Tibial artery (tissue), 4 donors: ENCODE data around the gene FMNL3.

Source experiments
- DNase-seq, 2 donors: peaks; one replicate each; pipeline ENCODE4 v3.0.0-alpha.2; 2019
- H3K27ac ChIP-seq, 2 donors: fragments of 200-600 bp; sonication (generic) in 1 of 2; 1 replicate in 1 of 2; 2 replicates in 1 of 2; pipeline ENCODE4 v1.5.1; 2018 to 2019; ENCODE audit warnings: mild to moderate bottlenecking in 1 of 2
- H3K27me3 ChIP-seq, 2 donors: fragments of 200-600 bp; sonication (generic) in 1 of 2; one replicate each; pipeline versions ENCODE4 v1.5.1 to v1.6.0; 2016 to 2019
- H3K36me3 ChIP-seq, 3 donors: fragments of 200-600 bp; sonication (generic) in 2 of 3; one replicate each; pipeline ENCODE4 v1.5.1; 2016 to 2019; ENCODE audit warnings: mild to moderate bottlenecking in 2 of 3
- H3K4me1 ChIP-seq, 4 donors: fragments of 200-600 bp; sonication (generic) in 2 of 4; 1 replicate in 3 of 4; 2 replicates in 1 of 4; pipeline ENCODE4 v1.5.1; 2016 to 2019
- H3K4me3 ChIP-seq, 2 donors: fragments of 200-600 bp; sonication (generic) in 1 of 2; 1 replicate in 1 of 2; 2 replicates in 1 of 2; pipeline ENCODE4 v1.5.1; 2018 to 2019; ENCODE audit warnings: mild to moderate bottlenecking in 2 of 2
- H3K9me3 ChIP-seq, 3 donors: fragments of 200-600 bp; sonication (generic) in 1 of 3; one replicate each; pipeline ENCODE4 v1.5.1; 2016 to 2019
- intact Hi-C: fragments of 100-400 bp; cut with DNase I; formaldehyde crosslinking; loops from one replicate; pipeline ENCODE4 v1.15.0; 2023; ENCODE audit warnings: low total_unique reads
- TF ChIP-seq, protein P1 (sequence below), 2 experiments: fragments of 200-600 bp in 1 of 2; fragments of 450-650 bp in 1 of 2; IDR thresholded peaks; one replicate each; pipeline ENCODE4 v1.5.1; 2017 to 2019; ENCODE audit warnings: antibody characterized with exemption in 2 of 2, mild to moderate bottlenecking in 1 of 2, moderate library complexity in 1 of 2

The FMNL3 gene

DNA sequence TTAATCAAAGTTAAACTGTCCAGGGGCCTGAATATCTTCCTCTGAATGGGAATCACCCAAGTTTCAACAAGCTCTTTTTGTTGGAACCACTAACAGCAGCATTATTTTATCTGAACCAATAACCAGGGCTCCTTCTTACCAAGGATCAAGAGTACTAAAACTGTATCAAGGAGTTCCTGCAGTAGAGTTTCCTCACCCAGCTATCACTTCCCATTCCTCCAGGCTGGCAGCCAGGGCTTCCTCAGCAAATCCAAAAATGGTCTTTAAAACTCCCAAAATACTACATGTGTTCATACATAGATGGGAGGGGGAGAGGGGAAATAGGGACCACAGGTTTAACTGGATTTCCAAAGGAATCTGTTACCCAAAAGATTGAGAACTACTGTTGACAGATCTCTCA lies 10.5 kb downstream of the FMNL3 start:
- Histone ChIP-seq H3K4me3 (no peak overlapping the region), H3K27ac (no peak overlapping the region), H3K4me1 (peaks cover 0 to 47% (median 26%) of the 10 kb centered on the region in 4 donors), H3K27me3 (no peaks in the 10 kb centered on the region), H3K36me3 (no peaks in the 10 kb centered on the region), H3K9me3 (no peaks in the 10 kb centered on the region)
- intact Hi-C loops = no loop called here
- TF ChIP-seq, protein P1, sequence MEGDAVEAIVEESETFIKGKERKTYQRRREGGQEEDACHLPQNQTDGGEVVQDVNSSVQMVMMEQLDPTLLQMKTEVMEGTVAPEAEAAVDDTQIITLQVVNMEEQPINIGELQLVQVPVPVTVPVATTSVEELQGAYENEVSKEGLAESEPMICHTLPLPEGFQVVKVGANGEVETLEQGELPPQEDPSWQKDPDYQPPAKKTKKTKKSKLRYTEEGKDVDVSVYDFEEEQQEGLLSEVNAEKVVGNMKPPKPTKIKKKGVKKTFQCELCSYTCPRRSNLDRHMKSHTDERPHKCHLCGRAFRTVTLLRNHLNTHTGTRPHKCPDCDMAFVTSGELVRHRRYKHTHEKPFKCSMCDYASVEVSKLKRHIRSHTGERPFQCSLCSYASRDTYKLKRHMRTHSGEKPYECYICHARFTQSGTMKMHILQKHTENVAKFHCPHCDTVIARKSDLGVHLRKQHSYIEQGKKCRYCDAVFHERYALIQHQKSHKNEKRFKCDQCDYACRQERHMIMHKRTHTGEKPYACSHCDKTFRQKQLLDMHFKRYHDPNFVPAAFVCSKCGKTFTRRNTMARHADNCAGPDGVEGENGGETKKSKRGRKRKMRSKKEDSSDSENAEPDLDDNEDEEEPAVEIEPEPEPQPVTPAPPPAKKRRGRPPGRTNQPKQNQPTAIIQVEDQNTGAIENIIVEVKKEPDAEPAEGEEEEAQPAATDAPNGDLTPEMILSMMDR (IDR thresholded peaks at IDR 0.05) = no peak
- DNase-seq = no peak

DNA sequence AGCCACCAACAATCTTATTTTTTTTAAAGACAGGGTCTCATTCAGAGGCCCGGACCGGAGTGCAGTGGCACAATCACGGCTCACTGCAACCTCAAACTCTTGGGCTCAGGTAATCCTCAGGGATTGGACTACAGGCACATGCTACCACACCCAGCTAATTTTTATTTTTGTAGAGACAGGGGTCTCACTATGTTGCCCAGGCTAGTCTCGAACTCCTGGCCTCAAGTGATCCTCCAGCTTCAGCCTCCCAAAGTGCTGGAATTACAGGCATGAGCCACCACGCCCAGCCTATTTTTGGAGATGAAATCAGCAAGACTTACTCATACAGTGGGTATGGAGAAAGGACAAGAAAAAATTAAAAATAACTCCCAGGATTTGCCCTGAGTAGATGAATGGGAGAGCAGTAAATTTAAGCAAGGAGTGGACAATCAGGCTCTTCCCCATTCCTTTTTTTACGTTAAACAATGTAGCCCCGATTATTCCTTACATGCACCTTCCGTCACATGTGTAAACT lies 13.2 kb downstream of the FMNL3 start:
- DNase-seq = no peak
- intact Hi-C loops = no loop called here
- H3K4me1 ChIP-seq = peaks cover 0 to 46% (median 25%) of the 10 kb centered on the region in 4 donors
- TF ChIP-seq, protein P1 (IDR thresholded peaks at IDR 0.05) = no peak
- no peaks in the 10 kb centered on the region for H3K9me3 ChIP-seq
- H3K27me3 ChIP-seq = no peaks in the 10 kb centered on the region
- no peak overlapping the region for H3K4me3 ChIP-seq
- H3K36me3 ChIP-seq = no peaks in the 10 kb centered on the region
- no peak overlapping the region for H3K27ac ChIP-seq

DNA sequence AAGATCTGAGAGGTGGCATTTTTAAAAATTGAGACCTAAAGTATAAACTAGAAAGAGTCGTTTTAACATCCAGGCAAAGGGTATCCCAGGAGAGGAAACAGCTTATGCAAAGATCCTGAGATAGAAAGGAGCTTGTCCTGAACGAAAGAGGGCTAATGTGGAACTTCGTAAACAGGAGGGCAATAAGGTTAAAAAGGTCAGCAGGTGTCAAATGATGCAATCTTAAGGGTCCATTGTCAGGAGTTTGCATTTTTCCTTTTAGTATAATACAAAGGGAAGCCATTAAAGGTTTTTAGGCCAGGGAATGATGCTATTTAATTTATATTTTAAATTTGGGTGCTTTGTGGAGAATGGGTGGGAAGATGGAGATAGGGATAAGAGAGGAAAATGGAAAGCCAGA lies 14.4 kb downstream of the FMNL3 start:
- no peak overlapping the region for H3K27ac ChIP-seq
- no peak overlapping the region for H3K4me3 ChIP-seq
- no peaks in the 10 kb centered on the region for H3K9me3 ChIP-seq
- no peaks in the 10 kb centered on the region for H3K36me3 ChIP-seq
- peaks cover 0 to 44% (median 14%) of the 10 kb centered on the region in 4 donors for H3K4me1 ChIP-seq
- no peak for DNase-seq
- TF ChIP-seq, protein P1 (IDR thresholded peaks at IDR 0.05) = no peak
- intact Hi-C loops = no loop called here
- no peaks in the 10 kb centered on the region for H3K27me3 ChIP-seq

DNA sequence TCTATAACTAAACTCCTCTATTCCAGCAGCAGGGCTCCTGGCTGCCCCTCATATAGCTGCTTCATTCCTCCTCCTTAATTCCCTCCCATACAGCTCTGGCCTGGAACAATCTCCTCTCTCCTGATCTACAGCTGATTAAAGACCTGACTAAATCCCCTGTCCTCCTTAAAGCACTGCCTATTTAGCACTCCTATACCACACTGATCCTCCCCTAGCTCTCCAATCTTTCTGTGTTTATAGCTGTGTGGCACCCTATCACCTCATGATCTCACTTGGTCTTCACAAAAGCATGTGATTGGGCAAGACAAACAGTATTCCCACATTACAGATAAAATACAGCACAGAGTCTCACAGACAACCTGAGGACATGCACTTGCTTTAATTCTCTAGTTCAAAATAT lies 17.4 kb downstream of the FMNL3 start:
- Histone ChIP-seq H3K9me3 (no peaks in the 10 kb centered on the region), H3K4me1 (peaks cover 0 to 45% (median 9%) of the 10 kb centered on the region in 4 donors), H3K4me3 (no peak overlapping the region), H3K27ac (no peak overlapping the region), H3K27me3 (no peaks in the 10 kb centered on the region), H3K36me3 (no peaks in the 10 kb centered on the region)
- TF ChIP-seq, protein P1 (IDR thresholded peaks at IDR 0.05) = no peak
- intact Hi-C loops = no loop called here
- DNase-seq = no peak

DNA sequence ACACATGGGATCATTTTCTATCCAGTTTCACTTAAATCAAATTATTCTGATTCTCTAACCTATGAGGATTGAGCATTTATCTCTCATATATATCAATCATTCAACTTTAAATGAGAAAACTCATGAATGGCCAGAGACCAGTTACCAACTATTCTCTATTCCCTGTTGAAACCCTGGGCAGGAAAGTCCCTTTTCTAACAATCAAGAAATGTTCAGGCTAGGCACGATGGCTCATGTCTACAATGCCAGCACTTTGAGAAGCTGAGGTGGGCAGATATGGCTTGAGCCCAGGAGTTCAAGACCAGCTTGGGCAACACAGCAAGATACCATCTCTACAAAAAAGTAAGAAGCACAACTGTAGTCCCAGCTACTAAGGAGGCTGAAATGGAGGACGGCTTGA lies 18.0 kb downstream of the FMNL3 start:
- H3K9me3 ChIP-seq = no peaks in the 10 kb centered on the region
- H3K27me3 ChIP-seq = no peaks in the 10 kb centered on the region
- no peak for DNase-seq
- H3K27ac ChIP-seq = no peak overlapping the region
- no peak overlapping the region for H3K4me3 ChIP-seq
- H3K4me1 ChIP-seq = peaks cover 0 to 42% (median 9%) of the 10 kb centered on the region in 4 donors
- intact Hi-C loops = no loop called here
- no peaks in the 10 kb centered on the region for H3K36me3 ChIP-seq
- TF ChIP-seq, protein P1 (IDR thresholded peaks at IDR 0.05) = no peak

DNA sequence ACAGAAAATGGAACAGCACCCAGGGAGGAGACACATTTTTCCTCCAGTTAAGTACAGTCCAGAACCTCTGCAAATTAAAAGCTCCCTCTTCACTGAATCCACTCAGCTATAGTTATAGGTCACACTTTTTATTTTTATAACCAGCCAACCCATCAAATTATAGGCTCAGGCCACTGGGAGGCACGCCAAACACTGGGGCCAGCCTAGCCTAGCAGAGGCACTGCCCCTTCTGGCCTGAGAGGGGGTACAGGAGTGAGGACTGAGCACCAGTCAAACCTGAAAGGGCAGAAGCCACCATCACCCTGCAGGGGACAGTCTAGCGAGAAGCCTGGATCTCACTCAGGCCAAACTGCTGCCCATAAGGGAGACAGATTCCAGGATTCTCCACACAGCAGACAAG lies 19.3 kb downstream of the FMNL3 start:
- TF ChIP-seq, protein P1 (IDR thresholded peaks at IDR 0.05) = no peak
- DNase-seq = no peak
- Histone ChIP-seq H3K9me3 (no peaks in the 10 kb centered on the region), H3K4me1 (peaks cover 0 to 48% (median 9%) of the 10 kb centered on the region in 4 donors), H3K36me3 (no peaks in the 10 kb centered on the region), H3K4me3 (no peak overlapping the region), H3K27me3 (no peaks in the 10 kb centered on the region), H3K27ac (peak overlapping the region in 1 of 2 donors; percentile 27)
- intact Hi-C loops = no loop called here
